WTC11 (cell line): ENCODE results near the gene STK32C. TPM values are rescaled to one million over a fixed set of nuclear protein-coding genes. Genes with fewer than 3 reads are reported as not detected.
"Not testable (repeated sequence)": the region's sequence is repeated elsewhere in the genome, so short reads cannot be mapped to it uniquely, and the experiment has no call there.

Source experiments
- ATAC-seq: fragments of 200-7000 bp; cut with Tn5 transposase; 2 replicates; pipeline ENCODE4 v1.10.0; 2021; ENCODE audit warnings: mild to moderate bottlenecking, moderate library complexity
- CTCF ChIA-PET: fragments of 300-600 bp; sonication (Branson Sonifier 250); formaldehyde crosslinking; loops from one replicate; lab custom pipeline; 2021; ENCODE audit warnings: antibody characterized with exemption; lab: Charles Lee
- POLR2A ChIA-PET: fragments of 350-600 bp; sonication (Branson Sonifier 250); formaldehyde crosslinking; loops from one replicate; lab custom pipeline; 2021; ENCODE audit warnings: antibody characterized with exemption; lab: Charles Lee
- DNase-seq: peaks from one replicate; pipeline ENCODE4 v3.0.0; 2021; ENCODE audit warnings: low spot score
- H3K27ac Mint-ChIP-seq: 2 replicates; pipeline ENCODE4 v1.8.0; 2021; ENCODE audit warnings: mixed read lengths
- H3K27me3 Mint-ChIP-seq: 2 replicates; pipeline ENCODE4 v1.8.0; 2021; ENCODE audit warnings: low read depth, mild to moderate bottlenecking, moderate library complexity, mixed read lengths
- H3K36me3 Mint-ChIP-seq: 2 replicates; pipeline ENCODE4 v1.8.0; 2021; ENCODE audit warnings: mixed read lengths
- H3K4me1 Mint-ChIP-seq: 2 replicates; pipeline ENCODE4 v1.8.0; 2022; ENCODE audit warnings: mixed read lengths
- H3K4me3 Mint-ChIP-seq: 2 replicates; pipeline ENCODE4 v1.8.0; 2021; ENCODE audit warnings: mild to moderate bottlenecking, moderate library complexity, mixed read lengths
- H3K9me3 Mint-ChIP-seq: 2 replicates; pipeline ENCODE4 v1.8.0; 2021; ENCODE audit warnings: mixed read lengths
- CREB1 ChIP-seq: sonication (generic); formaldehyde crosslinking; IDR thresholded peaks from 2 replicates; pipeline ENCODE4 v1.8.0; 2023; ENCODE audit warnings: mild to moderate bottlenecking, missing genetic modification reagents
- ETV6 ChIP-seq: sonication (generic); formaldehyde crosslinking; IDR thresholded peaks from 2 replicates; pipeline ENCODE4 v1.8.1; 2022; ENCODE audit warnings: mild to moderate bottlenecking, missing genetic modification reagents
- FOXP1 ChIP-seq: sonication (generic); formaldehyde crosslinking; IDR thresholded peaks from 2 replicates; pipeline ENCODE4 v1.8.0; 2022; ENCODE audit warnings: missing genetic modification reagents, mild to moderate bottlenecking, moderate library complexity, borderline replicate concordance
- FOXP4 ChIP-seq: sonication (generic); formaldehyde crosslinking; IDR thresholded peaks from 2 replicates; pipeline ENCODE4 v1.8.0; 2022; ENCODE audit warnings: mild to moderate bottlenecking, missing genetic modification reagents
- GABPB1 ChIP-seq: sonication (generic); formaldehyde crosslinking; IDR thresholded peaks from 2 replicates; pipeline ENCODE4 v1.8.1; 2023; ENCODE audit warnings: mild to moderate bottlenecking, missing genetic modification reagents
- GTF2I ChIP-seq: fragments of 250-450 bp; sonication (Bioruptor Pico); conservative IDR thresholded peaks from 2 replicates; pipeline ENCODE4 v1.4.0; 2021; ENCODE audit warnings: mild to moderate bottlenecking
- MXD4 ChIP-seq: fragments of 250-450 bp; sonication (Bioruptor Pico); IDR thresholded peaks from 2 replicates; pipeline ENCODE4 v1.8.0; 2021; ENCODE audit warnings: mild to moderate bottlenecking, moderate library complexity, borderline replicate concordance
- MYBL2 ChIP-seq: sonication (generic); formaldehyde crosslinking; IDR thresholded peaks from 2 replicates; pipeline ENCODE4 v1.8.1; 2023; ENCODE audit warnings: mild to moderate bottlenecking, moderate library complexity, missing genetic modification reagents
- NR2C2 ChIP-seq: sonication (generic); formaldehyde crosslinking; IDR thresholded peaks from 2 replicates; pipeline ENCODE4 v1.8.0; 2022; ENCODE audit warnings: mild to moderate bottlenecking, missing genetic modification reagents
- NR3C1 ChIP-seq: sonication (generic); formaldehyde crosslinking; conservative IDR thresholded peaks from 2 replicates; pipeline ENCODE4 v1.8.1; 2023; ENCODE audit warnings: low read depth, mild to moderate bottlenecking, missing genetic modification reagents
- OVOL2 ChIP-seq: fragments of 250-450 bp; sonication (Bioruptor Pico); IDR thresholded peaks from 2 replicates; pipeline ENCODE4 v1.9.0; 2021; ENCODE audit warnings: mild to moderate bottlenecking, borderline replicate concordance
- SP1 ChIP-seq: sonication (generic); formaldehyde crosslinking; conservative IDR thresholded peaks from 2 replicates; pipeline ENCODE4 v1.8.1; 2022; ENCODE audit warnings: missing genetic modification reagents
- TEAD1 ChIP-seq: sonication (generic); formaldehyde crosslinking; IDR thresholded peaks from 2 replicates; pipeline ENCODE4 v1.8.0; 2022; ENCODE audit warnings: mild to moderate bottlenecking, missing genetic modification reagents
- ZNF232 ChIP-seq: sonication (generic); formaldehyde crosslinking; IDR thresholded peaks from 2 replicates; pipeline ENCODE4 v1.8.0; 2022; ENCODE audit warnings: mild to moderate bottlenecking, missing genetic modification reagents
- ZNF317 ChIP-seq: sonication (generic); formaldehyde crosslinking; IDR thresholded peaks from 2 replicates; pipeline ENCODE4 v1.8.1; 2023; ENCODE audit warnings: low read depth, mild to moderate bottlenecking, moderate library complexity, missing genetic modification reagents, borderline replicate concordance
- ZNF416 ChIP-seq: fragments of 250-450 bp; sonication (Bioruptor Pico); IDR thresholded peaks from 2 replicates; pipeline ENCODE4 v1.9.0; 2021; ENCODE audit warnings: mild to moderate bottlenecking, inconsistent platforms
- total RNA-seq: library from RNA; stranded (reverse); gene quantifications from 3 replicates; pipeline ENCODE4 v1.2.3, GENCODE V29; 2021
- TF ChIP-seq, protein P1 (sequence below): sonication (generic); formaldehyde crosslinking; IDR thresholded peaks from 2 replicates; pipeline ENCODE4 v1.8.1; 2022; ENCODE audit warnings: mild to moderate bottlenecking, moderate library complexity, missing genetic modification reagents
- TF ChIP-seq, protein P2 (sequence below): fragments of 250-450 bp; sonication (Bioruptor Pico); IDR thresholded peaks from 2 replicates; pipeline ENCODE4 v2.1.2; 2022; ENCODE audit warnings: mild to moderate bottlenecking, moderate library complexity
- TF ChIP-seq, protein P3 (sequence below): fragments of 250-450 bp; sonication (Bioruptor Pico); IDR thresholded peaks from 2 replicates; pipeline ENCODE4 v1.9.0; 2021; ENCODE audit warnings: moderate library complexity, mild to moderate bottlenecking, inconsistent platforms, borderline replicate concordance
- TF ChIP-seq, protein P4 (sequence below): sonication (generic); formaldehyde crosslinking; IDR thresholded peaks from 2 replicates; pipeline ENCODE4 v1.8.1; 2023; ENCODE audit warnings: mild to moderate bottlenecking, missing genetic modification reagents
- TF ChIP-seq, protein P5 (sequence below): sonication (generic); formaldehyde crosslinking; IDR thresholded peaks from 2 replicates; pipeline ENCODE4 v1.8.1; 2022; ENCODE audit warnings: missing genetic modification reagents, borderline replicate concordance

Gene STK32C
- total RNA-seq, 1 experiment from 2014 or later: 20.7 TPM

GRCh38 chr10:132269266-132270230 lies 38.2 kb downstream of the STK32C start (continued):
- no peak for TF ChIP-seq FOXP4 (CRISPR knock-in tag)
- TF ChIP-seq SP1 (CRISPR knock-in tag): no peak
- TF ChIP-seq MXD4 (CRISPR knock-in tag): no peak
- TF ChIP-seq, protein P1, sequence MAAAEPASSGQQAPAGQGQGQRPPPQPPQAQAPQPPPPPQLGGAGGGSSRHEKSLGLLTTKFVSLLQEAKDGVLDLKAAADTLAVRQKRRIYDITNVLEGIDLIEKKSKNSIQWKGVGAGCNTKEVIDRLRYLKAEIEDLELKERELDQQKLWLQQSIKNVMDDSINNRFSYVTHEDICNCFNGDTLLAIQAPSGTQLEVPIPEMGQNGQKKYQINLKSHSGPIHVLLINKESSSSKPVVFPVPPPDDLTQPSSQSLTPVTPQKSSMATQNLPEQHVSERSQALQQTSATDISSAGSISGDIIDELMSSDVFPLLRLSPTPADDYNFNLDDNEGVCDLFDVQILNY (CRISPR knock-in tag): no peak
- no peak for TF ChIP-seq ETV6 (CRISPR knock-in tag)
- no peak for TF ChIP-seq CREB1 (CRISPR knock-in tag)
- TF ChIP-seq TEAD1 (CRISPR knock-in tag): no peak
- no peak for TF ChIP-seq NR3C1
- TF ChIP-seq ZNF232: no peak
- no peak for TF ChIP-seq GTF2I (CRISPR knock-in tag)
- TF ChIP-seq, all 79 proteins: peak for 0

- H3K4me1 Mint-ChIP-seq, H3K27me3 Mint-ChIP-seq, ATAC-seq, CTCF ChIA-PET, DNase-seq, H3K4me3 Mint-ChIP-seq, H3K27ac Mint-ChIP-seq, POLR2A ChIA-PET: not testable (repeated sequence)
- Mint-ChIP-seq H3K9me3 (peaks cover 22% of the 10 kb centered on the region), H3K36me3 (peaks cover 19% of the 10 kb centered on the region)
Measured at GRCh38 chr10:132267916-132268315, 39.8 kb downstream of the STK32C start.

DNA sequence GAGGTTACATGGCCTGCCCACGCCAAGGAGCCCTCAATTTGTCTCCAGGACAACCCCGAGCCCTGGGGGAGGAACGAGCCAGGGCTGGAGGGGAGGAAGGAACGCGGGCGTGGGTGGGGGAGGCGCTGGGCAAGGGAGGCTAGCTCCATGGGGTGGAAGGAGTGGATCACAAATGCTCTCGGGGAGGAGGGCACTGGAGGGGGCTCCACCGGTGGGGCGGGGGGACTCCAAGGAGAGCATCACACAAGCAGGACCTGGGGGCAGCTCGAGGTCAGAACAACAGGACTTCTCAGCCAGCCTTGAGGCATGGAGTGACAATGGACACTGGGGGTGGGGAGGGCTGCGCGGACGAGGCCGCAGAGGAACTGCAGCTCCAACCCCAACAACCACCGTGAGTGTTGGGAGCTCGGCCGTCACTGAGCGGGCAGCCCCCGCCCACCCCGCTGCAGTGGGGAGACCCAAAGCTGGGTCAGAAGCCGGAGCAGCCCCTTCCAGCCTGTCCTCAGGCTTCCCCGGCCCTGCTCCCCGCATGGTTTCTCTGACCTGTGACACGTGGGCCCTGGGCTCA lies 41.1 kb downstream of the STK32C start:
- Mint-ChIP-seq H3K4me1 (peaks cover 7% of the 10 kb centered on the region), H3K36me3 (peaks cover 19% of the 10 kb centered on the region), H3K9me3 (peaks cover 22% of the 10 kb centered on the region), H3K27me3 (no peaks in the 10 kb centered on the region), H3K27ac (no peak overlapping the region), H3K4me3 (no peak overlapping the region)
- DNase-seq (no peak), ATAC-seq (no peak)
- ChIA-PET POLR2A (no interaction called here), CTCF (no interaction called here)
- TF ChIP-seq MYBL2 (CRISPR knock-in tag) (no peak), OVOL2 (CRISPR knock-in tag) (no peak), NR2C2 (no peak), ZNF317 (CRISPR knock-in tag) (no peak), FOXP1 (CRISPR knock-in tag) (no peak), ZNF416 (CRISPR knock-in tag) (no peak), GABPB1 (CRISPR knock-in tag) (no peak)
- TF ChIP-seq, protein P2, sequence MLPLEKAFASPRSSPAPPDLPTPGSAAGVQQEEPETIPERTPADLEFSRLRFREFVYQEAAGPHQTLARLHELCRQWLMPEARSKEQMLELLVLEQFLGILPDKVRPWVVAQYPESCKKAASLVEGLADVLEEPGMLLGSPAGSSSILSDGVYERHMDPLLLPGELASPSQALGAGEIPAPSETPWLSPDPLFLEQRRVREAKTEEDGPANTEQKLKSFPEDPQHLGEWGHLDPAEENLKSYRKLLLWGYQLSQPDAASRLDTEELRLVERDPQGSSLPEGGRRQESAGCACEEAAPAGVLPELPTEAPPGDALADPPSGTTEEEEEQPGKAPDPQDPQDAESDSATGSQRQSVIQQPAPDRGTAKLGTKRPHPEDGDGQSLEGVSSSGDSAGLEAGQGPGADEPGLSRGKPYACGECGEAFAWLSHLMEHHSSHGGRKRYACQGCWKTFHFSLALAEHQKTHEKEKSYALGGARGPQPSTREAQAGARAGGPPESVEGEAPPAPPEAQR (CRISPR knock-in tag): no peak
- TF ChIP-seq, protein P3, sequence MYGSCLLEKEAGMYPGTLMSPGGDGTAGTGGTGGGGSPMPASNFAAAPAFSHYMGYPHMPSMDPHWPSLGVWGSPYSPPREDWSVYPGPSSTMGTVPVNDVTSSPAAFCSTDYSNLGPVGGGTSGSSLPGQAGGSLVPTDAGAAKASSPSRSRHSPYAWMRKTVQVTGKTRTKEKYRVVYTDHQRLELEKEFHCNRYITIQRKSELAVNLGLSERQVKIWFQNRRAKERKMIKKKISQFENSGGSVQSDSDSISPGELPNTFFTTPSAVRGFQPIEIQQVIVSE: no peak
- TF ChIP-seq, protein P4, sequence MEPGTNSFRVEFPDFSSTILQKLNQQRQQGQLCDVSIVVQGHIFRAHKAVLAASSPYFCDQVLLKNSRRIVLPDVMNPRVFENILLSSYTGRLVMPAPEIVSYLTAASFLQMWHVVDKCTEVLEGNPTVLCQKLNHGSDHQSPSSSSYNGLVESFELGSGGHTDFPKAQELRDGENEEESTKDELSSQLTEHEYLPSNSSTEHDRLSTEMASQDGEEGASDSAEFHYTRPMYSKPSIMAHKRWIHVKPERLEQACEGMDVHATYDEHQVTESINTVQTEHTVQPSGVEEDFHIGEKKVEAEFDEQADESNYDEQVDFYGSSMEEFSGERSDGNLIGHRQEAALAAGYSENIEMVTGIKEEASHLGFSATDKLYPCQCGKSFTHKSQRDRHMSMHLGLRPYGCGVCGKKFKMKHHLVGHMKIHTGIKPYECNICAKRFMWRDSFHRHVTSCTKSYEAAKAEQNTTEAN: no peak
- TF ChIP-seq, protein P5, sequence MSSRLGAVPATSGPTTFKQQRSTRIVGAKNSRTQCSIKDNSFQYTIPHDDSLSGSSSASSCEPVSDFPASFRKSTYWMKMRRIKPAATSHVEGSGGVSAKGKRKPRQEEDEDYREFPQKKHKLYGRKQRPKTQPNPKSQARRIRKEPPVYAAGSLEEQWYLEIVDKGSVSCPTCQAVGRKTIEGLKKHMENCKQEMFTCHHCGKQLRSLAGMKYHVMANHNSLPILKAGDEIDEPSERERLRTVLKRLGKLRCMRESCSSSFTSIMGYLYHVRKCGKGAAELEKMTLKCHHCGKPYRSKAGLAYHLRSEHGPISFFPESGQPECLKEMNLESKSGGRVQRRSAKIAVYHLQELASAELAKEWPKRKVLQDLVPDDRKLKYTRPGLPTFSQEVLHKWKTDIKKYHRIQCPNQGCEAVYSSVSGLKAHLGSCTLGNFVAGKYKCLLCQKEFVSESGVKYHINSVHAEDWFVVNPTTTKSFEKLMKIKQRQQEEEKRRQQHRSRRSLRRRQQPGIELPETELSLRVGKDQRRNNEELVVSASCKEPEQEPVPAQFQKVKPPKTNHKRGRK: no peak
